Measurements from ENCODE around the gene FBLN7. TPM values are rescaled to one million over a fixed set of nuclear protein-coding genes. Genes with fewer than 3 reads are reported as not detected.

Gene FBLN7
- total RNA-seq, 1 experiment from 2014 or later, result 0.70 TPM

DNA sequence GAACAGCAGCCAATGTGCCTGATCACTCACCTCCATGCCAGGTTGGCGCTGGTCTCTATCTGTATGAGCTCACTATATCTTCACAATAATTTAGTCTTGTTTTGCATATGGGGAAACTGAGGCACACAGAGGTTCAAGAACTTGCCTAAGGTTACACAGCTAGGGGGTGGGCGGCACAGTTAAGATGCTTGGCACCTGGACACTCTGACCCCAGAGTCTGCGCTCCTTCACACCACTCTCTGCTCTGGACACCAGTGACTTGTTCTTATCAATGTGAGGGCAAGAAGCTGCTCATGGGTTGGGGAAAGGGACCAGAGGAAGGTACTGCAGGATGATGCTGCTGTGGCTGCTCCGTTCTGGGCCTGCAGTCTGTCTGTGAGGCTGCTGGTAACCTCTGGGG lies 27.1 kb downstream of the FBLN7 start:
- no peak overlapping the region for H2AFZ ChIP-seq
- H3K36me3 ChIP-seq (ENCODE audit: low read depth), result no peaks in the 10 kb centered on the region
- H3K27me3 ChIP-seq (ENCODE audit: insufficient read depth, low read depth), result no peaks in the 10 kb centered on the region
- DNase-seq, result no peak
- no TSS peak for BruUV-seq (replicated peaks)
- intact Hi-C loops (cut with micrococcal nuclease; ENCODE audit: unreplicated experiment), result no loop called here
- no peaks in the 10 kb centered on the region for H3F3A ChIP-seq (ENCODE audit: insufficient read depth, low read depth)
- H3K27ac ChIP-seq, result no peak overlapping the region
- ChIA-PET CTCF (no interaction called here), POLR2A (ENCODE audit: unreplicated experiment) (no interaction called here)
- H4K20me1 ChIP-seq (ENCODE audit: insufficient read depth), result no peaks in the 10 kb centered on the region
- no peak overlapping the region for H3K4me2 ChIP-seq
- no peak for TF ChIP-seq EZH2 (IDR thresholded peaks at IDR 0.05; ENCODE audit: low read depth)
- TF ChIP-seq, protein P1, sequence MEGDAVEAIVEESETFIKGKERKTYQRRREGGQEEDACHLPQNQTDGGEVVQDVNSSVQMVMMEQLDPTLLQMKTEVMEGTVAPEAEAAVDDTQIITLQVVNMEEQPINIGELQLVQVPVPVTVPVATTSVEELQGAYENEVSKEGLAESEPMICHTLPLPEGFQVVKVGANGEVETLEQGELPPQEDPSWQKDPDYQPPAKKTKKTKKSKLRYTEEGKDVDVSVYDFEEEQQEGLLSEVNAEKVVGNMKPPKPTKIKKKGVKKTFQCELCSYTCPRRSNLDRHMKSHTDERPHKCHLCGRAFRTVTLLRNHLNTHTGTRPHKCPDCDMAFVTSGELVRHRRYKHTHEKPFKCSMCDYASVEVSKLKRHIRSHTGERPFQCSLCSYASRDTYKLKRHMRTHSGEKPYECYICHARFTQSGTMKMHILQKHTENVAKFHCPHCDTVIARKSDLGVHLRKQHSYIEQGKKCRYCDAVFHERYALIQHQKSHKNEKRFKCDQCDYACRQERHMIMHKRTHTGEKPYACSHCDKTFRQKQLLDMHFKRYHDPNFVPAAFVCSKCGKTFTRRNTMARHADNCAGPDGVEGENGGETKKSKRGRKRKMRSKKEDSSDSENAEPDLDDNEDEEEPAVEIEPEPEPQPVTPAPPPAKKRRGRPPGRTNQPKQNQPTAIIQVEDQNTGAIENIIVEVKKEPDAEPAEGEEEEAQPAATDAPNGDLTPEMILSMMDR (conservative IDR thresholded peaks at IDR 0.05), result no peak
- H3K4me1 ChIP-seq (replicated peaks; ENCODE audit: insufficient read depth), result no peaks in the 10 kb centered on the region
- no peaks in the 10 kb centered on the region for H3K9me2 ChIP-seq (ENCODE audit: insufficient read depth)
- no peak overlapping the region for H3K4me3 ChIP-seq
- no peaks in the 10 kb centered on the region for H3K9me3 ChIP-seq (ENCODE audit: insufficient read depth, low read depth)
- H3K79me2 ChIP-seq (ENCODE audit: low read depth), result no peaks in the 10 kb centered on the region

DNA sequence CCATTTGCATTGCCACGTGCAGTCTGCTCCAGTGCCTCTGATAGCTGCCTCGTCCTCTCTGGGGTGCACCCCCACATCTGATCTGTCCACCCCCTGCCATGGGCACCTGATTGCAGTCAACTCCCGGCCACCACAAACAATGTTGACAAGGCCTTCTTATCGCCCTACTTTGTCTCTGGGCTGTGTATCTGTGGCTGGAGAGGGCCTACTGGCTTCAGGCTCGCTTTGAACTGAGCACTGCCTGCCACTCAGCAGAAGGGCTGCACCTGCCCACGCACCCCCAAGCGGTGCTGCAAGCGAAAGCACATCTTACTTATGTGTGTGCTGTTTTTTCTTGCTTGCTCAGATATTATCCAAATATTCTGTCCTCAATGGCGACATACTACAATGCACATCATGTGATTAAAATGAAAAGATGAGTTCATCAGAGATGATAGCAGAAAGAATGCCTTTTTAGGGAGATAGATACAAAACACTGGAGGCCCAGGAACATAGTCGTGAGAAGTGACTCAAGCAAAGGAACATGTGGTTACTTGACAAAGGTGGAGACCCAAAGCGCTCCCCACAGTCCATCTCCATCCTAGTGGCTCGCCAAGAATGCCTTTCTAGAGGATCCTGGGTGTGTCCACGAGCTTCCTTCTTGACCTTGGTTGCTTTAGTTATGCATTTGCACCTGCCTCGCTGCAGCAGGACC lies 28.8 kb downstream of the FBLN7 start:
- Histone ChIP-seq H3K36me3 (ENCODE audit: low read depth) (no peaks in the 10 kb centered on the region), H3K9me2 (ENCODE audit: insufficient read depth) (no peaks in the 10 kb centered on the region), H3K27ac (no peak overlapping the region), H3K4me3 (no peak overlapping the region), H3F3A (ENCODE audit: insufficient read depth, low read depth) (no peaks in the 10 kb centered on the region), H3K4me2 (no peak overlapping the region), H2AFZ (no peak overlapping the region), H3K9me3 (ENCODE audit: insufficient read depth, low read depth) (no peaks in the 10 kb centered on the region), H3K27me3 (ENCODE audit: insufficient read depth, low read depth) (no peaks in the 10 kb centered on the region), H4K20me1 (ENCODE audit: insufficient read depth) (no peaks in the 10 kb centered on the region), H3K79me2 (ENCODE audit: low read depth) (no peaks in the 10 kb centered on the region), H3K4me1 (replicated peaks; ENCODE audit: insufficient read depth) (no peaks in the 10 kb centered on the region)
- CTCF ChIA-PET, result no interaction called here
- POLR2A ChIA-PET (ENCODE audit: unreplicated experiment), result no interaction called here
- no TSS peak for BruUV-seq (replicated peaks)
- no peak for TF ChIP-seq EZH2 (IDR thresholded peaks at IDR 0.05; ENCODE audit: low read depth)
- intact Hi-C loops (cut with micrococcal nuclease; ENCODE audit: unreplicated experiment), result no loop called here
- no peak for DNase-seq

DNA sequence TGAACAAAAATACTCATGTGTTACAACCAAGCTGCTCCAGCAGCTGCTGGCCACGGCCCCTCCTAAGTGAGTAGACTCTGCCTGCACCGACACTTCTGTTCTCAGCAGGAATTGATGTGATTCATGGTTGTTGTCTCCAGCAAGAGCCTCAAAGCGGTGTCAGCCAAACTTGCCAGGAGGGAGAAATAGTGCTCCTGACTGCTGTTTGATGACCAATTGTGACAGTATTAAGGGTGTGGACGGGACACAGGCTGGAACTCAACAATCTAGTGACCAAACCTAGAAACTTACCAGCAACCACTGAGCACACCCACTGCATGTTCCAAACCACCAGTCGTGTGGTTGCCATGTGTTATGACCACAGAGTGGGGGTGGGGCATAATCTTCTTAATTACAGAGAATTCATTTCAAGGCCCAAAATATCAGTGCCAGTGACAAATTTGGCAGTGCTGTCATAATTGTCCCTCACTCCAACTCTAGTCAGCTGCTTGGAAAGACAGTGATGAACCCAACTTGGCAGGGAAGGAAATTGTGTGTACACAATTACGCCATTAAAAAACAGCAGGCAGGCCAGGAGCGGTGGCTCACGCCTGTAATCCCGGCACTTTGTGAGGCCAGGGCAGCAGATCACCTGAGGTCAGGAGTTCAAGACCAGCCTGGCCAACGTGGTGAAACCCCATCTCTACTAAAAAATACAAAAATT lies 30.4 kb downstream of the FBLN7 start:
- no peak overlapping the region for H3K27ac ChIP-seq
- no peaks in the 10 kb centered on the region for H3K27me3 ChIP-seq (ENCODE audit: insufficient read depth, low read depth)
- no peaks in the 10 kb centered on the region for H3F3A ChIP-seq (ENCODE audit: insufficient read depth, low read depth)
- no peak for TF ChIP-seq EZH2 (IDR thresholded peaks at IDR 0.05; ENCODE audit: low read depth)
- TF ChIP-seq, protein P1 (conservative IDR thresholded peaks at IDR 0.05), result no peak
- POLR2A ChIA-PET (ENCODE audit: unreplicated experiment), result no interaction called here
- H2AFZ ChIP-seq, result no peak overlapping the region
- no peaks in the 10 kb centered on the region for H3K9me2 ChIP-seq (ENCODE audit: insufficient read depth)
- no peaks in the 10 kb centered on the region for H3K36me3 ChIP-seq (ENCODE audit: low read depth)
- no peaks in the 10 kb centered on the region for H4K20me1 ChIP-seq (ENCODE audit: insufficient read depth)
- CTCF ChIA-PET, result no interaction called here
- intact Hi-C loops (cut with micrococcal nuclease; ENCODE audit: unreplicated experiment), result no loop called here
- H3K4me1 ChIP-seq (replicated peaks; ENCODE audit: insufficient read depth), result no peaks in the 10 kb centered on the region
- BruUV-seq (replicated peaks), result no TSS peak
- no peaks in the 10 kb centered on the region for H3K79me2 ChIP-seq (ENCODE audit: low read depth)
- H3K4me3 ChIP-seq, result no peak overlapping the region
- H3K4me2 ChIP-seq, result no peak overlapping the region
- no peaks in the 10 kb centered on the region for H3K9me3 ChIP-seq (ENCODE audit: insufficient read depth, low read depth)
- DNase-seq, result no peak

Data from PC-9 (cell line).